GM12873 (cell line): ENCODE results near the gene TRA2B.

Experiments used
- CTCF ChIP-seq: IDR thresholded peaks from 2 replicates; pipeline ENCODE4 v1.5.1; 2012; ENCODE audit warnings: low read depth, mild to moderate bottlenecking, moderate library complexity, low read length, control low read depth; ENCODE audit not compliant: insufficient read depth; ENCODE audit errors: missing control alignments

TRA2B gene

GRCh38 chr3:185880600-185880999, 57.2 kb downstream of the TRA2B start:
- no peak for TF ChIP-seq CTCF

GRCh38 chr3:185878920-185879319, 58.9 kb downstream of the TRA2B start:
- TF ChIP-seq CTCF: no peak

GRCh38 chr3:185874119-185874518, 63.7 kb downstream of the TRA2B start:
- no peak for TF ChIP-seq CTCF

GRCh38 chr3:185867650-185868049, 70.2 kb downstream of the TRA2B start:
- TF ChIP-seq CTCF: no peak

- no peak for TF ChIP-seq CTCF
Measured at GRCh38 chr3:185866995-185867394, 70.8 kb downstream of the TRA2B start.

GRCh38 chr3:185866555-185866954, 71.3 kb downstream of the TRA2B start:
- TF ChIP-seq CTCF: no peak
